HG03571 (cell line): ENCODE measurements around the gene SLC2A5.
A peak's percentile ranks its signal among the peaks of the same experiment; 100 is the strongest.
"Not testable (repeated sequence)": the region's sequence is repeated elsewhere in the genome, so short reads cannot be mapped to it uniquely, and the experiment has no call there.

Experiments used
- ATAC-seq: cut with Tn5 transposase; IDR thresholded peaks from one replicate; pipeline ENCODE4 v1.9.1; 2021; ENCODE audit not compliant: unreplicated experiment

Gene SLC2A5, protein sequence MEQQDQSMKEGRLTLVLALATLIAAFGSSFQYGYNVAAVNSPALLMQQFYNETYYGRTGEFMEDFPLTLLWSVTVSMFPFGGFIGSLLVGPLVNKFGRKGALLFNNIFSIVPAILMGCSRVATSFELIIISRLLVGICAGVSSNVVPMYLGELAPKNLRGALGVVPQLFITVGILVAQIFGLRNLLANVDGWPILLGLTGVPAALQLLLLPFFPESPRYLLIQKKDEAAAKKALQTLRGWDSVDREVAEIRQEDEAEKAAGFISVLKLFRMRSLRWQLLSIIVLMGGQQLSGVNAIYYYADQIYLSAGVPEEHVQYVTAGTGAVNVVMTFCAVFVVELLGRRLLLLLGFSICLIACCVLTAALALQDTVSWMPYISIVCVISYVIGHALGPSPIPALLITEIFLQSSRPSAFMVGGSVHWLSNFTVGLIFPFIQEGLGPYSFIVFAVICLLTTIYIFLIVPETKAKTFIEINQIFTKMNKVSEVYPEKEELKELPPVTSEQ

DNA sequence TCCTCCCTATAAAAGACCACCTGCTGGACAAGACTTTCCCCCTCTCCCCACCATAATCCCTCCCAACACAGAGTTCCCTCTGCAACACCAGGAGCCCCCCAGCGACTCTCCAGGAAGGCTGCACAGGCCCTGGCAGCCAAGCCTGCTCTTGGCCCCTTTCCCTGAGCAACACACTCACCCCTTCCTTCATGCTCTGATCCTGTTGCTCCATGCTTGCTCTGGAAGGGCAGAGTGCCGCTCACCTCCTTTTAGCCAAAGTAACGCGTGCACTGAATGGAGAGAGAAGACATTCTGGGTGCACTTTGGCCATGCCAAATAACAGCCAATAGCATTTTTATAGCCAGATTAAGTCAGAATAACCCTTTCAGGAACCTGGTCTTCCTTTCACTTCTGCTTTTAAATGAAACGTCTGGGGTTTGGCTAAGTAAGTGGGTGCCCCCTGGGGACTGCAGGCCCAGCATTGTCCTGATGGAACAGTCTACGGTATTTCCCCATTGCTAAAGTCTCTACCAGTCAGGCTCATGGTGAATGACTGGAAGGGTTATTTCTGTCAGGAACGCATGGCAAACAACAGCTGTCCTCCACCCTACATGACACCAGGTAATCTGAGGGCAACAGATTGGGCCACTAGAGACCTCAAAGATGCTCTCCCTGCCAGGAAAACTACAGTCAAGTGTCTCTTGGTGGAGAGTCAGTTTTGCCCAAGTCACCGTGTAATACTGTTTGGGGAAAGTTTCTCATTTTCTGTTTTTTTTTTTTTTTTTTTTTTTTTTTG lies at the start of gene SLC2A5:
SLC2A5 (minus strand) TSS at position 310 of the 775 bp plus-strand sequence; CDS start at position 211, 99 bp downstream.
- ATAC-seq: peak; percentile 92

DNA sequence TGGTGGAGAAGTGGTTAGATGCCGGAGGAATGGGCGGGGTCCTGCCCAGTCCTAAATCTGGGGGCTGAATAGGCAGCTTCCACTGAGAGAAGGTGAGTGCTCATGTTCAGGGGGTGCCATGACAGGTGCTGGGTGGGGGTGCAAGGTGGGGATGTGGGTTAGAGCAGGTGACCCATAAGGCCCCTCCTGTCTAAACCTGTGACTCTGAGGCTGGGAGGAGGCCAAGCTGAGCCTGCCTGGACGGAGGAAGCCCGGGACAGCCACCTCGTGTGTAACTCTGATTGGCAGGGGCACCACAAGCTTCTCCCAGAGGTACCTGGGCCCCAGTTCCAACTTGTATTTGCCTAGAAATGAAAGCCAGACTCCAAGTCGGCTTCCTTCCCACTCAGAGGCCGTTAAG lies 48.8 kb upstream of the SLC2A5 start:
- no peak for ATAC-seq

DNA sequence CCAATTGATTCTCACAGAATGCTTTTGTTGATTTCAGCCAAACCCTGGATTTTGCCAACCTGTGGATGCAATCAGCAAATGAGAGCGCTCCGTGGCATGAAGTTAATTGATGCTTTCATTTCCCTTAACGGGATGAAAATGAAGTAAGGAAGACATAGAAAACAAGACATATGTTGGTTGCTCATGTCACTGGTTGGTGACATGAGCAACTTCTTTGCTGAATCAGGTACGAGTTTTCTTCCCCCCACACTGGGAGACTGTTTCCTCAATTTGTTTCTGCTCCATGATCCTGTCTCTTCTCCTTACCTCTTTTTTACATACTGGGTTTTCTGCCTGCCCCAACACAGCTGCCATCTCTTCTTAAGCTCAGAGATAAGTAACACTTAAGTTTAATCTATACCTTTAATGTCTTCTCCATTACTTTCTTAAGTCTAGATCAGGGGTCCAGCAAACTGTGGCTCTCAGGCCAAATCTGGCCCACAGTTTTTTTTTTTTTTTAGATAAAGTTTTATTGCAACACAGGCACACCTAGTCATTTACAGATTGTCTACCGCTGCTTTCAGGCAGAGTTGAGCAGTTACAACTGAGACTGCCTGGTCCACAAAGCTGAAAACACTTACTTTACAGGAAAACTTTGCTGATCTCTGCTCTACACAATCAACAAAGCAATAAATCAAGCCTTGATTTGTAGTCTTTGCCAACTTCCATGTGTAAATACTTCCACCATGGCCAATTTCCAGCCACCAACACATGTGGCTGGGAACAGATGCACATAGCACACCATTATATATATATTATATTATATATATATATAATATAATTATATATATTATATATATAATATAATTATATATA lies 46.1 kb upstream of the SLC2A5 start:
- ATAC-seq: no peak

DNA sequence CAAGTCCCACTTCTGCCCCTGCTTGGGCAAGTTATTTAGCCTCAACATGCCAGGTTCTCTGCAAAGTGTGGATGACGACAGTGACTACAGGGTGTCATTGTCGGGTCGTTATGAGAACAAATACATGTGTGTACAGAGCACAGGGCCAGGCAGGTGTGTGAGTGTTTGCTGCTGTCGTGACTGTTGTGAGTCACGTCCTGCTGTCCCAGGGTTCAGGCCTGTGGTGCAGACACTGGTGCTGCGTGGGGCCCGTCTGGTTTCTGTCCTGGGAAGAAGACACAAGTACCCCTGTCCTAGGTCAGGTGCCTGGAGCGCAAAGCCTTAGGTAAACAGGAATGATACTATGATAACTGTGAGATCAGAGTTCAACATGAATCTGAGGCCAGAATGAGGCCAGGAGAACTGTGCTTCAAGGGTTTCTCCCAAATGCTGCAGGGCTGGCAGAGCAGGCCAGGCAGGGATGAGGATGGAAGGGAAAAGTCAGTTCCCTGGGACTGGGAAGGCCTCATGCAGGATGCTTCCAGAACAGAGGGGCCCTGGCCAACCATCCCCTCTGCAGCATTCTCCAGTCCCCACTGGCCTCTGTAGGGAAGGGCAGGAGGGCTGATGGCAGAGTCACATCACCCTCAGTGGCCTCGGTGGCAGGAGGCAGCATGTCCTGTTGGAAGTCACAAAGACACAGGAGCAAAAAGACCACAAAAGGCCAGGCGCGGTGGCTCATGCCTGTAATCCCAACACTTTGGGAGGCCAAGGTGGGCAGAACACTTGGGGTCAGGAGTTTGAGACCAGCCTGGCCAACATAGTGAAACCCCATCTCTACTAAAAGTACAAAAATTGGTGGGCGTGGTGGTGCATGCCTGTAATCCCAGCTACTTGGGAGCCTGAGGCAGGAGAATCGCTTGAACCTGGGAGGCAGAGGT lies 43.8 kb upstream of the SLC2A5 start:
- no peak for ATAC-seq

DNA sequence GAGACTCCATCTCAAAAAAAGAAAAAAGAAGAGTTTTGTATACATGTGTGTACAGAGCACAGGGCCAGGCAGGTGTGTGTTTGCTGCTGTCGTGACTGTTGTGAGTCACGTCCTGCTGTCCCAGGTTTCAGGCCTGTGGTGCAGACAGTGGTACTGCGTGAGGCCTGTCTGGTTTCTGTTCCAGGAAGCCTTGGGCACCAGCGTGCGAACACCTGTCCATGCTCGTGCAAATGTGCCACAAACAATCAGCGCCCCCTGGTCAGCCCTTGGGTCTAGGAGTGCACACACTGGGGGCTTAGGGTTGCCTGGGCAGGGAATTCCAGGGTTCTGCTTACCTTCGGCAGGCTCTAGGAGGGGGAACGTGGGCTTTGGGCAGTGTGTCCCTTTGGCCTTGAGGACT lies 42.5 kb upstream of the SLC2A5 start:
- no peak for ATAC-seq

DNA sequence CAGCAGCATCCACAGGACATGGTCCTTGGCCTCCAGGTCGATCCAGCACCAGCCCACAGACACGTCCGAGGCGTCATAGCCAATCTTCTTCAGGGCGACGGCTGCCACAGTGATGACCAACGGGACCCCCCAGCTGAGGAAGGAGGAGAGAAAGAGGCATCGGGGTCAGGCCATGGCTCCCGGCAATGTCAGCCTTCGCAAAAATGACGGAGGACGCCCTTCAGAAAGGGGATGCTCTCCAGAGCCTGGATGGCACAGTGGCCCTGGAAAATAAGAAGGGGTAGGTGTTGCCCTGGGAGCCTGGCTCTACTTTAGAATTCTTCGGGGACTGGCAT lies 41.9 kb upstream of the SLC2A5 start:
- ATAC-seq: no peak

DNA sequence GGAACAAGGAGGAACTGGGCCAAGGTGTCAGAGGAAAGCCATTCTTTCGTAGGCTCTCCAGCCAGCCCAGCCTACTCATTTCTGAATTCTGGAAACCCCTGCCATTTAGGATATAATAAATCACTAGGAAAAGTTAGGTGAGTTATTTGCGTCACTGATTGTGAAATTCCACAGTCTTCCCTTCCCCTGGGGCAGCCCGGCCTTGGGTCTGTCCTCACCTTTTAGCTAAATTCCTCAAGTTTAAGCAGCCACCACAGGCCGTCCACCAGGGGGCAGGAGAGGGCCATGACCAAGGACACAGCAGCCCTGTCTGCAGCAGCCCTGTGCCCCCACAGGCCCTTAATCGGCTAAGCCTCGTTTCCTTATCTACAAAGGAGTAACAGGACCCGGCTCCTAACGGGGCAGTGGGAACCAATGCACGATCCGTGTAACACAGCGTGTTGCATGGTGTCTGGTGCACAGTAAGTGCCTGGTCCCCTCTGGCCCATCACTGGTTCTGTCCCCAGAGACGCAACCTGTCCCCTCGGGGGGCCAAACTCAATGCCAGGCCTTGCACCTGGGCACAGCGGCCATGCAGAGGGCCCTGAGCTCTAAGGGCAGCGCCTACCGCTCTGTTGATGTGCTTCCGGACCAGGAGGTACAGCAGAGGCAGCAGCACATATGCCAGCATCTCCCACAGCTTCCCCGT lies 41.4 kb upstream of the SLC2A5 start:
- peak; percentile 59 for ATAC-seq

DNA sequence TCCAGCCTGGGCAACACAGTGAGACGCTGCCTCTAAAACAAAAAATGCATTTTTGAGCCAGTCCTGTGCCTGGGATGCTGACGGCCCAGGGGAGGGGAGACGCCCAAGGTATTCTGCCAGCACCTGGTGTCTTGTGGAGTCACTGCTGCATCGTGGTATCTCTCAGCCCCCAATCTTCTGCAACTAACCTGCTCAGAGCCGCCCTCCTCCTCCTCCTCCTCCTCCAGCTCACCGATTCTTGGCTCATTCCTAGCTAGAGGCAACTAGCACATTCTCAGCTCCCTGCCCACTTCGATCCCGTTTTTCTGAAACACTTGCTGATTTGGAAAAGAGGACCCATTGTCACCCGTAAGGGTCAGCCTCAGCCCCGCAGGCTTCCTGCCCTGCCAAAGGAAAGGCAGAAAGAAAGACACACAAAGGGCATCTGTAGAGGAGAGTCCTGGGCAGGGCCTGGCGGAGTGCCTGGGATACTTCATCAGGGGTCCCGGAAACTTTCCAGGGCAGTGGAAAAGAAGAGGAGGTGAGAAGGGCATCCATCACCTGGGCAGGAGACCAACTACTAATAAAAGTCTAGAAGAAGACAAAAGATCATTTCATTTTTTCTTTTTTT lies 38.7 kb upstream of the SLC2A5 start:
- no peak for ATAC-seq

DNA sequence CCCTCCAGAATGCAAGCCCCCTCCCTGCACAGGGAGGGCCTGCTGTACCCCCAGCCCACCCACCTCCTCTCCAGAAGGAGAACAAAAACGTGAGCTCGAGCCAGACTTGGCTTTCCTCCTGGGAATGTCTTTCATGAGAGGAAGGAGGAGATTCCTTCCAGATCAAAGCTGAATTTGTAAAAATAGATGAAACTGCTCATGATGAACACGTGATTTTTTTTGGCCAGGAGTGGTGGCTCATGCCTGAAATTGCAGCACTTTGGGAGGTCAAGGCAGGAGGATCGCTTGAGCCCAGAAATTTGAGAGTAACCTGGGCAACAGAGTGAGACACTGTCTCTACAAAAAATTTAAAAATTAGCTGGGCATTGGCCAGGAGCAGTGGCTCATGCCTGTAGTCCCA lies 37.7 kb upstream of the SLC2A5 start:
- no peak for ATAC-seq

DNA sequence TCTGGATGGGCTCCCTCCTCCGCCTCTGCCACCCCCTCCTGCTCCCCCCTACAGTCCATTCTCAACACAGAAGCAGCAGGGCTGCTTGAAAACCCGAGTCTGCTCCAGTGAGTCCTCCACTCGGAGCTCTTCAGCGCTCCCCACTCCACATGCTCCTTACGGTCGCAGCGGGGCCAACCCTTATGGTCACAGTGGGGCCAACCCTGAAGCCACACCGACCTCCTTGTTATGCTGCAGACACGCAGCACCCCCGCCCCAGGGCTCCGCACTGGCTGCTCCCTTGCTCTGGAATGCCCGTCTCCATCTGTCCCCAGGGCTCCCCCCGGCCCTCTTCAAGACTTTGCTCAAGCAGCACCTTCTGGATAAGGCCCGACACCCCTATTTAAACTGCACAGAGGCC lies 36.9 kb upstream of the SLC2A5 start:
- no peak for ATAC-seq

DNA sequence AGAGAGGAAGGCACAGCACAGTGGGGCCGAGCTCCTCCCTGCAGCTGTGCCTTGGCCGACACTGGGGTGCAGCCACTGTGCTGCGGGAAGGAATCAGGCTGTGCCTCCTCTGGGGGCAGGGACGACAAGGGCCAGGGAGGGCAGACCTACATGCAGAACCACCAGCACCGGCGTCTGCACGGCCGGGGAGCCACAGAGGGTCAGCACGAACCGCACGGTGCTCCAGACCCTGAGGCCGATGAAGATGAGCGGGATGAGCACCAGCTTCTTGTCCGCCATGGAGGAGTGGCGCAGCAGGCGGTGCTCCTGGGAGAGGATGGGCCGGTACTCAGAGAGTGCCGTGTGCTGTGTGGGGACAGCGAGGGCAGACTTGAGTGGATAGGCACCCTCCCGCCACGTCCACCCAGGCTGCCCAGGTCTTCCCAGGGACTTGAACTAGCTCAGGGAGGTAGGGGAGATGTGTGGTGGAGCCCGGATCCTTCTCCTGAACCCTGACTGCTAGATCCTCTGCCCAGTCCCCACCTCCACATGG lies 36.0 kb upstream of the SLC2A5 start:
- ATAC-seq: no peak

DNA sequence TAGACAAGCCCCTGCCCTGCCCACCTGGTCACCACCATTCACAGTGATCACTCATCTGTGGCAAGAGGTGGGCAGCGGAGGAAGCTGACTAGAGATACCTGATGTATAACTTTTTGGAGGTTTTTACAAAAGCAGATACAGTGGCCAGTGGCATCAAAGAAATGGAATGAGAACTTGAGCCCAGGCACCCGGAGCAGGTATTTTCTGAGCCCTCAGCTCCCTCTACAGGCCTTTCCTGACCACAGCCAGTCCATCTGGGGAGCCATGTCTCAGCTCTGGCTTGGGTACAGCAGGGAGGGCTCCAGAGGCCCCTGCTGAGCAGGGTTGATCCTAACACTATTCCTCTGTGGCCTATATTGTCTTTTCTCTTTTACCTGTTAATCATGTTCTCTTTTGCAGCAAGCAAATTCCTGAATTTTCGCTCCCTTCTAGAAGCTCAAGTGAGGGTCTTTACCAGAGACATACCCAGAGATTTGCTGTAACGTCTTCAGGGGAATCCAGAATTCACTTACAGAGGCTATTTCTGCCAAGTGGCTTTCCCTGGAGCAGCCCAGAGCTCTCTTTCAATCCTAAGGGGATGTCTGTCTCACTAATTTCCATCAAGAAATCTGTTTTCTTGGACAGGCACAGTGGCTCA lies 32.2 kb upstream of the SLC2A5 start:
- ATAC-seq: no peak

DNA sequence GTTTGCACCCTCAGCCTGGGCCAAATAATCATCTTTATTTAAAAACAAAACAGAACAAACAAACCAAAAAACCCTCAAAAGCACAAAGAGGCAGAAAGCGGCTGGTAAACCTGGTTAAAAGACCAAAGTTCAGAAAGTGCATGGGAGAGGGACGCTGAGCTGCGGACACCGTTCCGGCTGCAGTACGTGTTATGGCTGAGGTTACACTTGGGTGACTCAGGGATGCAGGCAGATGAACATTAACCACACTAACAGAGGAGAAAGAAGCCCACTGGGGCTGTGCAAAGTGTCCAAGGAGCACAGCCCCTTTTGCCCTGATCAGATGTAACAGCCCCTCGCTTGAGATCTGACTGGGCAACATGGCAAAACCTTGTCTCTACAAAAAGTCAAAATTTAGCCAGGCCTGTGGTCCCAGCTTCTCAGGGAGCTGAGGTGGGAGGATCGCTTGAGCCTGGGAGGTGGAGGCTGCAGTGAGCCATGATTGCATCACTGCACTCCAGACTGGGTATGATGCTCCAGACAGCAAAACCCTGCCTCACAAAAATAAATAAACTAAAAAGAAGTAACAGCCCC lies 31.1 kb upstream of the SLC2A5 start:
- ATAC-seq: no peak

DNA sequence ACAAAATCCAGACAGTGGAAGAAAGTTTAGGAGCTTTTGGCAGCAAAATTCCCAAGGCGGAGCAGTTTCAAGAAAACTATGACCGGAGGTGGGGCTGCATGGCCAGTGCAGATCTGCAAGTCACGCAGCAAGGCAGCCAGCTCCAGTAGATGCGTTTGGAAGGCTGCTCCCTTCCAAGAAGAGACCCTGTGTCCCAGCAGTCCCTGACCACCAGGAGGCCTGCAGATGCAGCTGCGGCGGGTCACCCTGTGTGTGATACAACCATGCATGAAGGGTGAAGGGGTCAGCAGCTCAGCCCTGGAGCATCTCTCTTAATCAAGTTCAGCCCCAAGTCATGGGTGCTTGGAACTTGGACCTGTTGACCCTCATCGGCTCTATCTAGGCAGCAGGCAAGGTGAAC lies 30.1 kb upstream of the SLC2A5 start:
- ATAC-seq: no peak

DNA sequence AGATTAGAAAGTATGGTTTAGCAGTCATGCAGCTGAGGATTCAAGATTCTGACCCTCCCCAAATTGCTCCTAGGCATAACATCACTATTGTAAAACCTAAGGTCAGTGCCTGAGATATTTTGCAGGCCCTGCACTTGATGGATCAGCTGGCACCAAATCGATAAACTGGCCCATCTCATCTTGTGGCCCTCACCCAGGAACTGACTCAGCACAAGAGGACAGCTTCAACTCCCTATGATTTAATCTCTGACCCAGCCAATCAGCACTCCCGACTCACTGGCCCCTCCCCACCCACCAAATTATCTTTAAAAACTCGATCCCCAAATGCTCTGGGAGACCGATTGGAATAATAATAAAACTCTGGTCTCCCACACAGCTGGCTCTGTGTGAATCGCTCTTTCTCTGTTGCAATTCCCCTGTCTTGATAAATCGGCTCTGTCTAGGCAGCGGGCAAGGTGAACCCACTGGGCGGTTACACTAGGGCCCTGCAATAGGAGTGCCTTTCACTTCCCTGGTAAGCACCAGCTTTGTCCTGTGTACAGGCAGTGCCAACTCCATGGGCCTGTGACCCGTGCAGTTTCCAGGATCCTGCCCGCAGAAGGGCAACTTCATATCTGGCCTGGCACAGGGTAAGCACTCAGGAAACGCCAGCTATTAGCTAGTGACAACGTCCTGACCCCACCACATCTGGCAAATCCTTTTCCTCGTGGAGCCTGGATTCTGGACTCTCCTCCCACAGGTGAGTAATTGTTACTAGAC lies 28.7 kb upstream of the SLC2A5 start:
- ATAC-seq: no peak

DNA sequence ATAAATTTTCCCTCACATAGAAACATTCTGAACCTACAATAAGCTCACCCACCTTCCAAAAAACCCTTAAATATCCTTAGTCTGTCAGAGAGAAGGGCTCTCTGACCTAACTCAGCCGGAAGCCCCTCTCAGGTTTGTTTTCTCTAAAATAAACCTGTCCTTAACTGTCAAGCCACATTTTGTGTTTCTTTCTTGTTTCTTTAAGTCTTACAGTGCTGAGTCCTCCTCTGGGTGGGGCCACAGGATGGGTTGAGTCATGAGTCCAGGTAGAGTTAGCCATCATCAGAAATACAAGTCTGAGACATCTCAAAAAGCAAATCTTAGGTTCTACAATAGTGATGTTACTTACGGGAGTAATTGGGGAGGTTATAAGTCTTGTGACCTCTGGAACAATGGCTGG lies 26.4 kb upstream of the SLC2A5 start:
- ATAC-seq: no peak

DNA sequence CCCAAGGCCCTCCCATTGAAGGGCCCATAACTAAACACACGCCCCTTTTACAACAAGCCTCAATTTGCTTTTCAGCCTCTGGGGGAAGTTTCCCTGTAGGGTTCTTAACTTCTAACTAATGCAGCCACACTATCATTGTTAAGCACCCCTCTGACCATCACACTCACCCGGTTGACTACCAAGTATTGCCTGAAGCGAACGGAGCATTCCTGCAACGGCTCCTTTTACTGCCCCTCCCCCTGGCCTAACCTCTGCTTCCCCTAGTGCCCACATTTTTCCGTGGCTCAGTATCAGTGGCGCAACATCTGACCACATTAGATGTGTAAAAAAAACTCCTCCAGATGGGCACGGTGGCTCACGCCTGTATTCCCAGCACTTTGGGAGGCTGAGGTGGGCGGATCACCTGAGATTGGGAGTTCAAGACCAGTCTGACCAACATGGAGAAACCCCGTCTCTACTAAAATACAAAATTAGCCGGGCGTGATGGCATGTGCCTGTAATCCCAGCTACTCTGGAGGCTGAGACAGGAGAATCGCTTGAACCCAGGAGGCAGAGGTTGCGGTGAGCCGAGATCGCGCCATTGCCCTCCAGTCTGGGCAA lies 24.7 kb upstream of the SLC2A5 start:
- ATAC-seq: not testable (repeated sequence)
